NCI-H748 treated with DMSO at 0.1 percent for 48 hours (cell line): Measurements from ENCODE around the gene STAG3.
"Not testable (repeated sequence)": the region's sequence is repeated elsewhere in the genome, so short reads cannot be mapped to it uniquely, and the experiment has no call there.

Experiments
- DNase-seq: peaks from one replicate; lab custom pipeline; 2025; lab: John Stamatoyannopoulos, UW

STAG3 gene

GRCh38 chr7:100212631-100213286 is 35.0 kb downstream of the STAG3 start:
- no peak for DNase-seq

- no peak for DNase-seq
Observed at GRCh38 chr7:100213672-100214071, 36.0 kb downstream of the STAG3 start.

DNA sequence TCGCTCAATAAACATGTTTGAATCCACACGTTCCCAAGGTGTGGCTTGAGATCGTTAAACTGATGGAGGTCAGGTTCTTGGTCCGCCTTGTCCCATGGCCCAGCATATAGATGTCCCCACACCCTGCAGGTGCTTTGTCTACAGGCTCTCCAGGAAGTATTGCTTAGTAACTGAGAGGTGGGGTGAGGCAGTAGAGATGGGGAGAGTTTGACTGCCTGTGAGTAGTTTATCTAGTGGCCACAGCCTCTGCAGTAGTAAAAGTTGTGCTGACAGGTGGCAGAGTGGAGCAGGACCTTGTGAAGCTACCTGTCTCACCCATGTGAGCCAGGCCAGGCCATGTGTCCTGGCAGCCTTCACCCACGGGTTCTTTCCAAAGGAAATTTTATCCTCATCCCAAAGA is 36.6 kb downstream of the STAG3 start:
- not testable (repeated sequence) for DNase-seq

- no peak for DNase-seq
Observed at GRCh38 chr7:100215895-100216294, 38.2 kb downstream of the STAG3 start.

- DNase-seq, result peak; percentile 11
Observed at GRCh38 chr7:100217934-100218333, 40.2 kb downstream of the STAG3 start.

- no peak for DNase-seq
Observed at GRCh38 chr7:100219271-100219737, 41.6 kb downstream of the STAG3 start.

DNA sequence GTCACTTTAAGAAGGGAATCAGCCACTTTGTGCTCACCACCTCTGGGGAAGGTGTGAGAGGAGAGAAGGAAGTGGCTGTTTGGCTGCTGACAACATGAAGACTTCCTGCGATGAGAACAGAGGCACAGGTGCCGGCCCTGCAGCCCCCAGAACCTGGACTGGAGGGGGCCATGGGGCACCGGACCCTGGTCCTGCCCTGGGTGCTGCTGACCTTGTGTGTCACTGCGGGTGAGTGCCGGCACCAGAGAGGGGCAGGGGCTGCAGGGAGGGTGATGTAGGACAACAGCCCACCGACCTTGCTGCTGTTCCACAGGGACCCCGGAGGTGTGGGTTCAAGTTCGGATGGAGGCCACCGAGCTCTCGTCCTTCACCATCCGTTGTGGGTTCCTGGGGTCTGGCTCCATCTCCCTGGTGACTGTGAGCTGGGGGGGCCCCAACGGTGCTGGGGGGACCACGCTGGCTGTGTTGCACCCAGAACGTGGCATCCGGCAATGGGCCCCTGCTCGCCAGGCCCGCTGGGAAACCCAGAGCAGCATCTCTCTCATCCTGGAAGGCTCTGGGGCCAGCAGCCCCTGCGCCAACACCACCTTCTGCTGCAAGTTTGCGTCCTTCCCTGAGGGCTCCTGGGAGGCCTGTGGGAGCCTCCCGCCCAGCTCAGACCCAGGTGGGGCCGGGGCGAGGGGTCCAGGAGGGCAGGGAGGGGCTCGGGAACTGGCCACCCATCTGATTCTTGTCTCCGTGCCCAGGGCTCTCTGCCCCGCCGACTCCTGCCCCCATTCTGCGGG is 42.3 kb downstream of the STAG3 start, which contains the start of gene PVRIG:
Gene PVRIG (plus strand): TSS at position 149 of the 785 bp plus-strand sequence. CDS start 22 bp downstream, at position 171.
- DNase-seq, result not testable (repeated sequence)

- no peak for DNase-seq
Observed at GRCh38 chr7:100220586-100221230, 43.0 kb downstream of the STAG3 start.

- DNase-seq, result no peak
Observed at GRCh38 chr7:100221231-100221718, 43.6 kb downstream of the STAG3 start.

DNA sequence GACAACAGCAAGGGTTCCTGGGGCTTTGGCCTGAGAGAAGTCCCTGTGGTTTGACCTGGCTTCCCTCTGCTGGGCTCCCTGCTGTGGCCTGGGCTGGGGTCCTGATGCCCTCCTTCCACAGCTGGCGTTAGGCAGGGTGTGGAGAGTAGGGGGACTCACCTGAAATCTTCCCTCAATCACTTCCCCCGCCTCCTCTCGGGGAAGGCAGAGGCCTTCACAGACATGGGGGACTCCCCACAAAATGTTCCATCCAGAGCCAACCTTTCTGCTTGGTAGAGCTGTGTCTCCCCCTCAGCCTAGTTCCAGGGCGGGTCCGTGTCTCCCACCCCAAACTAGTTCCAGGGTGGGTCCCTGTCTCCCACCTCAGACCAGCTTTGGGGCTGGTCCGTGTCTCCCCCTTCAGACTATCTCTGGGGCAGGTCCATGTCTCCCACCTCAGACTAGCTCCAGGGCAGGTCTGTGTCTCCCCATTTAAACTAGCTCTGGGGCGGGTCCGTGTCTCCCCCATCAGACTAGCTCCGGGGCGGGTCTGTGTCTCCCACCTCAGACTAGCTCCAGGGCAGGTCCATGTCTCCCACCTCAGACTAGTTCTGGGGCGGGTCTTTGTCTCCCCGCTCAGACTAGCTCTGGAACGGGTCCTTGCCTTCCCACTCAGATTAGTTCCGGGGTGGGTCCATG is 44.2 kb downstream of the STAG3 start:
- DNase-seq, result no peak

DNA sequence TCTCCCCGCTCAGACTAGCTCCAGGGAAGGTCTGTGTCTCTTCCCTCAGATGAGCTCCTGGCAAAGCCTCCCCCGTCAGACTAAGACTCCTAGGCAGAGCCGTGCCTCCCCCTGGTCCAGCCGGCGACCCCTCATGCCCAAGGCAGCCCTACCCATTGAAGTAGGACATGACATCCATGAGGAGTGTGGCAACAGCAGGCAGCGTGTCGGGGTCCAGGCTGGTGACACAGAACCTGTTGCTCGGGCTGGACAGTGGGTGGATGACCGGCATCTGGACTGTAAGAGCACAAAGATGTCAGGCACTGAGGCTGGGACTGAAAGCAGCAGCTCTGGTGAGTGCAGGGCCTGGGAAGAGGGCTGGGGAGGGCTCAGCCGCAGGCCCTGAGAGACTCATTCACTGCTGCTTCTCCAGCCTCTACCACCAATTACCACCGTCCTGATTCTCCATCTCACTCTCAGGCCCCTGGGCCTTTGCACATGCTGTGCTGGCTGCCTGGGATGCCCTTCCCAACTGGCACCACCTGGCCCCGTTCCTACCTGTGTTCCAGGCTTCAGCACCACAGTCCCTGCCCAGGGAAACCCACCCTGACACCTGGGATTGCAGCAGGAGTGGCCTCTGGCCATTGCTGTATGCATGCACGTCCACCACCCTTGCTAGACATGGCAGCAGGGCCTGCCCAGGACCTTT is 44.9 kb downstream of the STAG3 start:
- DNase-seq, result no peak

GRCh38 chr7:100223376-100223927 is 45.7 kb downstream of the STAG3 start:
- not testable (repeated sequence) for DNase-seq

- not testable (repeated sequence) for DNase-seq
Observed at GRCh38 chr7:100224891-100225290, 47.2 kb downstream of the STAG3 start.

DNA sequence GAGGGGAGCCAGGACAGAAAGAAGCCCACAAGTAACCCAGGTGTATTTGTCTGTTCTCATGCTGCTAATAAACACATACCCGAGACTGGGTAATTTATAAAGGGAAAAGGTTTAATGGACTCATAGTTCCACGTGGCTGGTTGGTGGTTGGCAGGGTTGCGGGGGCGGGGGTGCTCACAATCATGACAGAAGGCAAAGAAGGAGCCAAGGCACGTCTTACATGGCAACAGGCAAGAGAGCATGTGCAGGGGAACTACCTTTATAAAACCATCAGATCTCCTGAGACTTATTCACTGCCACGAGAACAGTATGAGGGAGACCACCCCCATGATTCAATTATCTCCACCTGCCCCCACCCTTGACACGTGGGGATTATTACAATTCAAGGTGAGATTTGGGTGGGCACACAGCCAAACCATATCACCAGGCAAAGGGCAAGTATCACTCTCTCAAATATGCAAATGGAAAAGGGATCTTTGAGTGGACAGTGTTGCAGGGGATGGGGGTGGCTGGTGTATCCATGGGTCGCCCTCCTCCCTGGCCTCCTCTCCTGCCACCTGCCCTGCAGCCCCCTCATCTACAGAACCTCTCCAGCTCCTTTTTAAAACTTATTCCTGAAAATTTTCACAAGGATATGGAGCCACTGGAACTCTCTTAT is 57.1 kb downstream of the STAG3 start:
- DNase-seq, result not testable (repeated sequence)

GRCh38 chr7:100239975-100240374 is 62.3 kb downstream of the STAG3 start:
- not testable (repeated sequence) for DNase-seq

- not testable (repeated sequence) for DNase-seq
Observed at GRCh38 chr7:100243385-100243784, 65.7 kb downstream of the STAG3 start.

GRCh38 chr7:100244988-100245605 is 67.4 kb downstream of the STAG3 start:
- DNase-seq, result not testable (repeated sequence)

DNA sequence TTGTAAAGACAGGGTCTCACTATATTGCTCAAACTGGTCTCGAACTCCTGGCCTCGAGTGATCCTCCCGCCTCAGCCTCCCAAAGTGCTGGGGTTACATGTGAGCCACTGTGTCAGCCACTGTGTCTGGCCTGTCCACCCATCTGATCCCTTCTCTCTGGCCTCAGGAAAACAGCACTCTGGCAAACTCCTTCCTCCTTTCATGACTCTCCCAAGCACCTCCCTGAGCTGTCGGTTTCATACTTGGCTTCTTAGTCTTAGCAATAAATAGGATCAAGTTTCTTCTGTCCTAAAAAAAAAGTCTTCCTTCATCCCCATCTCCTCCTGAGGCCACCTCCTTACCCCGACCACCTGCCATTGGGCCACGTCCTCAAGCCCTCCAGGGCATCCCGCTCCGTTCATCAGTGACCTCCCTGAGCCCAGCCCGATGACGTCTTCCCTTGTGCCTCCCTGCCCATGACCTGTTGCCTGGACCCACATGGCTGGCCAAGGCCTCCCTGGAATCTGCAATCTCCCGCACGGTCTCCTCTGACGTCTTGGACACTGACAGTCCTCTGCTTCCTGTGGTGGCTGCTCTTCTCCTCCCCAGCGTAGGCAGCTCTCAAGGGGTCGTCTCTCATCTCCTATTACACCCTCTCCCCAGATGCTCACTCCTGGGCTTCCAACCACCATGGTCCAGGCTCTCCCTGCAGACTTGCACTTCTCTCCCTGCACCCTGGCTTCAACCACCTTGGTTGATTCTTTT is 68.6 kb downstream of the STAG3 start:
- DNase-seq, result not testable (repeated sequence)

GRCh38 chr7:100246865-100247137 is 69.1 kb downstream of the STAG3 start:
- not testable (repeated sequence) for DNase-seq
